Progenitor cell of endocrine pancreas (in vitro differentiated cells): ENCODE measurements around the gene RFPL2. TPM values are rescaled to one million over a fixed set of nuclear protein-coding genes. Genes with fewer than 3 reads are reported as not detected.

ENCODE experiments used
- DNase-seq: peaks from one replicate; pipeline ENCODE4 v3.0.0; 2021; ENCODE audit warnings: low spot score; ENCODE audit not compliant: unreplicated experiment
- H3K27ac Mint-ChIP-seq: 2 replicates; pipeline ENCODE4 v1.8.0; 2021; ENCODE audit warnings: mild to moderate bottlenecking, moderate library complexity, mixed read lengths
- H3K27me3 Mint-ChIP-seq: 2 replicates; pipeline ENCODE4 v1.8.0; 2021; ENCODE audit warnings: mixed read lengths
- H3K36me3 Mint-ChIP-seq: 2 replicates; pipeline ENCODE4 v1.8.0; 2022; ENCODE audit warnings: mixed read lengths; ENCODE audit not compliant: insufficient read depth
- H3K4me1 Mint-ChIP-seq: 2 replicates; pipeline ENCODE4 v1.8.0; 2021; ENCODE audit warnings: low read depth, mixed read lengths
- H3K4me3 Mint-ChIP-seq: 2 replicates; pipeline ENCODE4 v1.8.0; 2021; ENCODE audit warnings: low read depth, mild to moderate bottlenecking, moderate library complexity, mixed read lengths
- H3K9me3 Mint-ChIP-seq: 2 replicates; pipeline ENCODE4 v1.8.0; 2021; ENCODE audit warnings: low read depth, mixed read lengths
- CTCF ChIP-seq: fragments of 200-600 bp; sonication (generic); IDR thresholded peaks from one replicate; pipeline ENCODE4 v1.5.0; 2021; ENCODE audit warnings: antibody characterized with exemption, mild to moderate bottlenecking; ENCODE audit not compliant: unreplicated experiment
- total RNA-seq: library from RNA; stranded (reverse); gene quantifications from 2 replicates; pipeline ENCODE4 v1.2.1, GENCODE V29; 2021

RFPL2 gene
- total RNA-seq, 1 donor from 2014 or later, result 1.0 TPM

GRCh38 chr22:32244547-32244946 is 39.7 kb upstream of the RFPL2 start:
- TF ChIP-seq CTCF, result no peak
- Mint-ChIP-seq H3K36me3 (no peaks in the 10 kb centered on the region), H3K4me1 (peaks cover 30% of the 10 kb centered on the region), H3K27me3 (no peaks in the 10 kb centered on the region), H3K4me3 (no peak overlapping the region), H3K9me3 (no peaks in the 10 kb centered on the region), H3K27ac (no peak overlapping the region)
- no peak for DNase-seq

GRCh38 chr22:32240461-32240860 is 35.6 kb upstream of the RFPL2 start:
- Mint-ChIP-seq H3K27ac (no peak overlapping the region), H3K27me3 (no peaks in the 10 kb centered on the region), H3K4me1 (peaks cover 14% of the 10 kb centered on the region), H3K9me3 (no peaks in the 10 kb centered on the region), H3K36me3 (no peaks in the 10 kb centered on the region), H3K4me3 (no peak overlapping the region)
- DNase-seq, result no peak
- no peak for TF ChIP-seq CTCF

GRCh38 chr22:32237906-32238305 is 33.0 kb upstream of the RFPL2 start:
- no peak overlapping the region for H3K4me3 Mint-ChIP-seq
- DNase-seq, result no peak
- no peaks in the 10 kb centered on the region for H3K9me3 Mint-ChIP-seq
- peaks cover 10% of the 10 kb centered on the region for H3K4me1 Mint-ChIP-seq
- H3K36me3 Mint-ChIP-seq, result no peaks in the 10 kb centered on the region
- H3K27me3 Mint-ChIP-seq, result no peaks in the 10 kb centered on the region
- TF ChIP-seq CTCF, result no peak
- no peak overlapping the region for H3K27ac Mint-ChIP-seq

- DNase-seq, result no peak
- no peak overlapping the region for H3K27ac Mint-ChIP-seq
- H3K4me3 Mint-ChIP-seq, result no peak overlapping the region
- no peaks in the 10 kb centered on the region for H3K9me3 Mint-ChIP-seq
- peaks cover 10% of the 10 kb centered on the region for H3K4me1 Mint-ChIP-seq
- H3K36me3 Mint-ChIP-seq, result no peaks in the 10 kb centered on the region
- no peaks in the 10 kb centered on the region for H3K27me3 Mint-ChIP-seq
- no peak for TF ChIP-seq CTCF
These were observed 32.1 kb upstream of the RFPL2 start for GRCh38 chr22:32236970-32237369.

GRCh38 chr22:32233091-32233490 is 28.2 kb upstream of the RFPL2 start:
- Mint-ChIP-seq H3K4me1 (peaks cover 4% of the 10 kb centered on the region), H3K36me3 (no peaks in the 10 kb centered on the region), H3K4me3 (no peak overlapping the region), H3K27me3 (no peaks in the 10 kb centered on the region), H3K9me3 (no peaks in the 10 kb centered on the region), H3K27ac (no peak overlapping the region)
- DNase-seq, result no peak
- no peak for TF ChIP-seq CTCF
